GOT3 (cell line): ENCODE results near the gene GPN2.

Experiments
- DNase-seq: peaks from one replicate; lab custom pipeline; 2025; ENCODE audit warnings: mixed read lengths; lab: John Stamatoyannopoulos, UW

Gene GPN2

DNA sequence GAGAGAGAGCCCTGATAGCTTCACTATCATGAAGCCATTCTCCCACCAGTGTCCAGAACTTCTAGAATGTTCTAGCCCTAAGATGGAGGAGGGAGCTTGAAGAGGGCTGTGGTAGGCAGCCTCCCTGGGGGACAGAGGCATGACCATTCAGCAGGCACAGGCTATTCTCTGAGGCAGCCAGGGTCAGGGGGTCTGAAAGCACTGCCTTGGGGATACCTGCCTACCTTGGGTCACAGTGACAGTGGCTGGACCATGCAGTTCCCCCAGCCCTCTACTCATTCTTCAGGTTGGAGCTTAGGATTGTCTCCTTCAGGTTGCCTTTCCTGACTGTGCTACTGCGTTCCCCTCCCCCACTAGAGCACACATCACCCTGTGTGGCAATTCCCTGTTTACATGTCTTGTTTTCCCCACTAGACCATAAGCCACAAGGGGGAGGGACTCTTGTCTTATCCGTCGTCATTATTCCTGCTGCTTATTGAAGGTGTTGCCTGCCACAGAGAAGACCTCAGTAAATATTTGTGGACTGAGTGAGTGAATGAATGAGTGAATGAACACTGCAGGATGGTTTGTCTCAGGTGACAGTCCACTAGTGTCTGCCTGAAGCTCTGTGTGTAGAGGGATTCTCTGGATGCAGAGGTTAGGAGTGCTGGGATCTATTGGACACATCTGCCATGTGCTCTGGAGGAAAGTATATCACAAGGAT is 58.4 kb downstream of the GPN2 start:
- DNase-seq: no peak

DNA sequence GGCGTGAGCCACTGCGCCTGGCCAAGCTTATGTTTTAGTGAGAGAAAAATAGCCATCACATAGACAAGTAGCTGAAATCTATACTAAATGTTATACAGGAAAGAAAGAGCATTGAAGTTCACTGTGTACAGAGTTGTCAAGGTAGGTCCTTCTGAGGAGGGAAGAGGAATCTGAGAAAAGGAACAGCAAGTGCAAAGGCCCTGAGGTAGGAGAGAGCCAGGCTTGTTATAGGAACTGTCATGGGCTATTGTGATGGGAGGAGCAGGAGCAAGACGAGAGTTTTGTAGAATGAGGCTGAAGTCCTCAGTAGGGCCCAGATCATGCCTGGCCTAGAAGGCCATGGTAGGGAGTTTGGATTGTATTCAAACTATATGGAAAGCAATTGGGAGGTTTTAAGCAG is 59.0 kb downstream of the GPN2 start:
- no peak for DNase-seq

DNA sequence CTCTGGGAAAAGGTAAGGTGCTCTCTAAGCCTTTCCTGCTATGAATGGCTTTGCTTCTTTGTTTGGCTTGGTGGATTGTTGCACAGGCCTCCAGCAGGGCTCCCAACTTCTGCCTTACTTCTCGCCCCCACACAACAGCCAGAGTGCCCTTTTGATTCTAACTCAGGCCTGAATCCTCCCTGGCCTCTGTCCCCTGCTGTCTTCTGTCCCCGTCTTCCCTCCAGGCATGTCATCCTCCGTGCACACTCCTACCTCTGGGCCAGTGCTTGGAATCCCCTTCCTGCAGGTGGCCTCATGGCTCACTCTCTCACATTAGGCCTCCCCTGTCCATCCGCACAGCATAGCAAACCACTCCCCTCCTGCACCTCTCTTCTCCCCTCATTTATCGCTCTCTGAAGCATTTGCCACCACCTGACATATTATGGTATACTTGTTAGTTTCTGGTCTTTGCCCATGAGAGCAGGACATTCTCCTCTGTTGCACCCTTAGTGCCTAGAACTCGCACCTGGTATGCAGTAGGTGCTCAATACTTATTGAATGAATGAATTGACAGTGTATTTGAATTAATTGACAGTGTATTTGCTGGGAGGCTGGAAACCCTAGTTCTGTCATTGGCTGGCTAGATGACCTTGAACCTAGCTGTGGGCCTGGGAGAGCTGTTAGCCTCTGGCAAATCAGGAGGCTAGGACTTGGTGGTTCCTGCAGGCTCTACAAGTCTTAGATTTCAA is 60.7 kb downstream of the GPN2 start:
- no peak for DNase-seq

DNA sequence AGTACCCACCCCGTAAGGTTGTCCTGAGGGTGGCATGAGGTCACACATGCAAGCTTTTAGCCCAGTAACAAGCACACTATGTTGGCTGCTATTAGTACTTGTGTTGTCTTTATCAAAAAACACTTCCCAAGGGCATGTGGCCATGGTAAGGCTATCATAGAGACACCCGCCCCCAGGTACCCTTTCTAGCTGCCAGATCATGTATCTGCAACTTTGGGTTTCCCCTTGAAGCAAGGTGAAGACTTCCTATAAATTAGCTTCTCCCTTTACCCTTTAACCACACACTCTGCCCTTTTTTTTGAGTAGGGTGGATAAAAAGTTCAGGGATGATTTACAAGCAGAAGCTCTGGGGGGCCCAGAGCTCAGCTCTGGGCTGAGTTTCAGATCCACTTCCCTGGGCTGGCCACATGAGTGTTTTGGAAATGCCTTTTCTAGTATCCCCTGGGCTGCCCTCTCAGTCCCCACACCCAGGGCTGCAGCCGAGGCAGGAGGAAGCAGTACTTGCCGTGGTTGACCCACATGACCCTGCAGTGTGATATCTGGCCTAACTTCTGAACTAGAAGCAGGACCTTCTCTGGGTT is 61.6 kb downstream of the GPN2 start:
- no peak for DNase-seq

DNA sequence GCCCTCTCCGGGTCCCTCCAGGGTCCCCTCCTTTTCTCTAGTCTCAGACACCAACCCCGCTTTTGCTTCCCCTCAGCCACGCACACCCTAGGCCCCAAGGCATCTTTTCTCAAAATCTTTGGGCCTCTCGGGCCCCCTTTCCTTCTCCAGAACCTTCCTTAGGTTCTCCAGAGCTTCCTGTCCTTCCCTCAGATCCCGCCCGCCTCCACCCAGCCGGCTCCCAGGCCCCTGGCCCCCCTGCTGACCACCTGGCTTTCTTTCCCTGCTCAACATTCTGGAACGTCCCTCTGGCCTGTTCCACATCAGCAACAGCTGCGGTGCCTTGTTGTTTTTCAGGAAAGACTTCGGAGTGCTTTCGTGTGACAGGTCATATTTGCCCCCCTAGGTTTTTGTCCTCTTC is 62.4 kb downstream of the GPN2 start:
- no peak for DNase-seq

DNA sequence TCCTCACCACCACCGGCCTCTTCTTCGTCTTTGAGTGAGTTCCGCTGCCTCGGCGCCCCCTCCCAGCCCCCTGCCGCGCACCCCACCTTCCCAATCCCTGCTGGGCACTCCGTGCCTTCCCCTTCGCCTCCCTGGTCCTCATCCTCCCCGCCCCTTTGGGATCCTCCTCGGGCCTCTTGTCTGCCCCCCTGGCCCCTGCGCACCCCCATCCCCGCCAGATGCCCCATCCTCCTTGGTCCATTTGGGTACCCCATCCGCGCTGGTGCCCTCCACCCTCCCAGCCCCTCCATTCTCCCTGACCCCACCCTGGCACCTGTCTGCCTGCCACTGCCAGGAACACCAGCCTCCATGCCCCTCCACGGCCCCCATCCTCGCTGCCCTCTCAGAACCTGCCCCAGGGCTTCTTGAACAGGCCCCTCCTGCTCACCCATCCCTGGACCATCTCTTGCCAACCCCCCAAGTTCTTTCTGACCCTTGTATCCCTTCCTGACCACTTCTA is 62.9 kb downstream of the GPN2 start:
- no peak for DNase-seq

DNA sequence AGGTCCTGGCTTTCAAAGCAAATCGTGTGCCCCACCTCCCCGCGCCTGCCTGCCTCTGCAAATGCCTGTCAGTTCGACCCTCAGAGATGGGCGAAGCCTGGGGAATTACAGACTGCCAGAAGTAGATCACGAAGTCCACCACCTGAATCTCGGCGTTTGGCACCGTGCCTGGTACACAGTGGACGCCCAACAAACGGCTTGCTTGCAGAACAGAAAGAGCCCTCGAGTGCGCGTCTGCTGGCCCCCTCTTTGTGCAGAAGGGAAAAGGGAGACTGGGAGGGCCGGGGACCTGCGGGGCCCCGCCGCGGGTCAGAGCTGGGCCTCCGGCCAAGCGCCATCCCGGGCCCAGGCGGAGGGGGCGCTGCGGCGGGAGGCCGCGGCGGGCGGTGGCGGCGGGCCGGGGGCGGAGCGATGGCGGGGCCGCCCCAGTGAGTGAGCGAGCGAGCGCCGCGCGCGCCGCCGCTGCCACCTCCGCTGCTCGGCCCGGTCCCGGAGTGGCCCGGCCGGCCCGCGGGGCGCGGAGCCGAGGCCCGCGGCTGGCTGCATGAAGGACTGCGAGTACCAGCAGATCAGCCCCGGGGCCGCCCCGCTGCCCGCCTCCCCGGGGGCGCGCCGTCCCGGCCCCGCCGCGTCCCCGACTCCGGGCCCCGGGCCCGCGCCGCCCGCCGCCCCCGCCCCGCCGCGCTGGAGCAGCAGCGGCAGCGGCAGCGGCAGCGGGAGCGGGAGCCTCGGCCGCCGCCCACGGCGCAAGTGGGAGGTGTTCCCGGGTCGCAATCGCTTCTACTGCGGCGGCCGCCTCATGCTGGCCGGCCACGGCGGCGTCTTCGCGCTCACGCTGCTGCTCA is 63.6 kb downstream of the GPN2 start, which contains the start of gene ZDHHC18:
TSS of gene ZDHHC18 (plus strand) at position 428 of the 845 bp plus-strand sequence. CDS start at position 545, 117 bp downstream.
- no peak for DNase-seq
